IMR-90 (cell line): ENCODE measurements around the gene DLD. TPM values are rescaled to one million over a fixed set of nuclear protein-coding genes. Genes with fewer than 3 reads are reported as not detected.

Experiments used
- ATAC-seq: fragments of 200-7000 bp; cut with Tn5 transposase; 2 replicates; pipeline ENCODE4 v1.9.1; 2020; ENCODE audit warnings: low read depth, mild to moderate bottlenecking, moderate library complexity
- BruUV-seq: library from RNA; stranded (reverse); fragments of 400-500 nt; replicated peaks from 2 replicates; lab custom pipeline; 2021; lab: Mats Ljungman, UMichigan
- CTCF ChIA-PET: fragments of 300-600 bp; formaldehyde crosslinking; extraction: SDS; loops from one replicate; lab custom pipeline; 2021; ENCODE audit warnings: antibody characterized with exemption; lab: Yijun Ruan, JAX
- POLR2A ChIA-PET: fragments of 300-600 bp; sonication (Branson Sonifier 250); formaldehyde crosslinking; loops from one replicate; lab custom pipeline; 2022; ENCODE audit warnings: antibody characterized with exemption; ENCODE audit not compliant: unreplicated experiment; lab: Charles Lee
- DNase-seq: peaks from one replicate; pipeline ENCODE4 v3.0.0; 2013
- H2AFZ ChIP-seq: replicated peaks from 2 replicates; pipeline ENCODE3; 2013; ENCODE audit warnings: low read length, mild to moderate bottlenecking; ENCODE audit not compliant: poor library complexity
- H2AK5ac ChIP-seq: 2 replicates; pipeline ENCODE4 v1.6.1; 2013; ENCODE audit warnings: low read depth, low read length, inconsistent platforms
- H2AK9ac ChIP-seq: replicated peaks from 2 replicates; pipeline ENCODE3; 2013; ENCODE audit warnings: mild to moderate bottlenecking, low read depth, low read length, moderate library complexity; ENCODE audit not compliant: poor library complexity
- H2BK120ac ChIP-seq: 2 replicates; pipeline ENCODE4 v1.6.1; 2013; ENCODE audit warnings: low read depth, low read length, inconsistent platforms
- H2BK15ac ChIP-seq: 3 replicates; pipeline ENCODE4 v1.6.1; 2013; ENCODE audit warnings: low read depth, low read length, inconsistent platforms
- H2BK20ac ChIP-seq: 2 replicates; pipeline ENCODE4 v1.6.1; 2013; ENCODE audit warnings: low read depth, mild to moderate bottlenecking, inconsistent platforms, low read length, moderate library complexity
- H2BK5ac ChIP-seq: 2 replicates; pipeline ENCODE4 v1.6.1; 2013; ENCODE audit warnings: mild to moderate bottlenecking, low read depth, low read length, inconsistent platforms; ENCODE audit not compliant: poor library complexity, severe bottlenecking
- H3K14ac ChIP-seq: replicated peaks from 2 replicates; pipeline ENCODE4 v1.6.1; 2013; ENCODE audit warnings: low read depth, low read length, inconsistent platforms
- H3K18ac ChIP-seq: 2 replicates; pipeline ENCODE4 v1.6.1; 2013; ENCODE audit warnings: low read depth, low read length, control low read depth
- H3K23ac ChIP-seq: 2 replicates; pipeline ENCODE4 v1.6.1; 2013; ENCODE audit warnings: low read depth, low read length, inconsistent platforms
- H3K27ac ChIP-seq: 2 replicates; pipeline ENCODE4 v1.5.1; 2013; ENCODE audit warnings: mild to moderate bottlenecking, control low read depth, low read length; ENCODE audit not compliant: insufficient read depth
- H3K27me3 ChIP-seq: 2 replicates; pipeline ENCODE4 v1.6.1; 2013; ENCODE audit warnings: low read length; ENCODE audit not compliant: control insufficient read depth, insufficient read depth
- H3K36me3 ChIP-seq: 2 replicates; pipeline ENCODE4 v1.6.1; 2013; ENCODE audit warnings: low read length, mixed read lengths; ENCODE audit not compliant: control insufficient read depth, insufficient read depth
- H3K4ac ChIP-seq: 2 replicates; pipeline ENCODE4 v1.6.1; 2013; ENCODE audit warnings: low read depth, low read length, inconsistent platforms
- H3K4me1 ChIP-seq: 2 replicates; pipeline ENCODE4 v1.6.1; 2013; ENCODE audit warnings: low read length, mixed read lengths; ENCODE audit not compliant: control insufficient read depth, insufficient read depth
- H3K4me2 ChIP-seq: 2 replicates; pipeline ENCODE4 v1.6.1; 2013; ENCODE audit warnings: low read depth, mild to moderate bottlenecking, control low read depth, low read length, moderate library complexity
- H3K4me3 ChIP-seq: 2 replicates; pipeline ENCODE4 v1.5.1; 2013; ENCODE audit warnings: low read depth, mild to moderate bottlenecking, control low read depth, low read length, moderate library complexity; ENCODE audit not compliant: insufficient read depth
- H3K56ac ChIP-seq: 2 replicates; pipeline ENCODE4 v1.6.1; 2013; ENCODE audit warnings: low read length, inconsistent platforms; ENCODE audit not compliant: insufficient read depth; ENCODE audit errors: extremely low read depth
- H3K79me1 ChIP-seq, 2 experiments: 2 replicates each; pipeline ENCODE4 v1.6.1; 2013; ENCODE audit warnings: low read length in 2 of 2, inconsistent platforms in 1 of 2, low read depth in 1 of 2
- H3K9ac ChIP-seq: 2 replicates; pipeline ENCODE4 v1.6.1; 2013; ENCODE audit warnings: low read depth, low read length, control low read depth
- H3K9me1 ChIP-seq: 2 replicates; pipeline ENCODE4 v1.6.1; 2013; ENCODE audit warnings: low read length, inconsistent platforms; ENCODE audit not compliant: insufficient read depth
- H3K9me3 ChIP-seq: 2 replicates; pipeline ENCODE4 v1.6.1; 2013; ENCODE audit warnings: low read length; ENCODE audit not compliant: control insufficient read depth, insufficient read depth
- H4K20me1 ChIP-seq: 2 replicates; pipeline ENCODE4 v1.6.1; 2013; ENCODE audit warnings: low read length, inconsistent platforms; ENCODE audit not compliant: insufficient read depth
- H4K5ac ChIP-seq: 2 replicates; pipeline ENCODE4 v1.6.1; 2013; ENCODE audit warnings: mild to moderate bottlenecking, low read depth, low read length, control low read depth
- H4K8ac ChIP-seq, 2 experiments: 2 replicates each; pipeline ENCODE4 v1.6.1; 2013; ENCODE audit warnings: low read depth in 2 of 2, low read length in 2 of 2, control low read depth in 1 of 2, inconsistent platforms in 1 of 2
- H4K91ac ChIP-seq: 2 replicates; pipeline ENCODE4 v1.6.1; 2013; ENCODE audit warnings: low read depth, low read length, inconsistent platforms; ENCODE audit not compliant: insufficient read depth
- CEBPB ChIP-seq: IDR thresholded peaks from 2 replicates; pipeline ENCODE4 v1.6.1; 2012; ENCODE audit warnings: low read depth, low read length, improper control_type of control experiment
- MAFK ChIP-seq: IDR thresholded peaks from 2 replicates; pipeline ENCODE4 v1.6.1; 2012; ENCODE audit warnings: low read depth, low read length, improper control_type of control experiment
- MAZ ChIP-seq: IDR thresholded peaks from 2 replicates; pipeline ENCODE4 v1.6.1; 2012; ENCODE audit warnings: low read depth, mild to moderate bottlenecking, low read length, improper control_type of control experiment, moderate library complexity, borderline replicate concordance
- WGBS, 2 experiments: methylation state at CpG; one replicate each; pipeline versions ENCODE4 v1.1.5 to v1.1.7; 2013; ENCODE audit warnings: missing lambda C conversion rate in 2 of 2; ENCODE audit not compliant: insufficient read length in 1 of 2; ENCODE audit errors: extremely low coverage in 2 of 2; 5-methylcytosine and 5-hydroxymethylcytosine counted together
- dilution Hi-C: fragments of 300-500 bp; cut with HindIII; formaldehyde crosslinking; loops from one replicate; pipeline ENCODE4 v1.14.3; 2018; ENCODE audit warnings: low sequenced_read_pairs; ENCODE audit not compliant: unreplicated experiment
- in situ Hi-C: fragments of 300-500 bp; cut with MboI; formaldehyde crosslinking; loops from 3 replicates; pipeline ENCODE4 v1.14.3; 2019; ENCODE audit warnings: low sequenced_read_pairs, inconsistent platforms, mixed read lengths
- intact Hi-C: fragments of 100-400 bp; cut with micrococcal nuclease; formaldehyde crosslinking; loops from 2 replicates; pipeline ENCODE4 v1.10.0; 2022
- polyA plus RNA-seq, 3 experiments: library from polyadenylated mRNA; depleted of rRNA; stranded (reverse); fragments of >200 nt; gene quantifications; 2 replicates each; pipeline ENCODE4 v1.2.3, GENCODE V29; 2012; ENCODE audit warnings: low replicate concordance in 1 of 3
- total RNA-seq: library from RNA; depleted of rRNA; stranded (reverse); fragments of >200 nt; gene quantifications from 2 replicates; pipeline ENCODE4 v1.2.3, GENCODE V29; 2012
- TF ChIP-seq, protein P1 (sequence below): fragments of 150-350 bp; IDR thresholded peaks from 2 replicates; pipeline ENCODE4 v1.6.1; 2016; ENCODE audit warnings: low read depth, mild to moderate bottlenecking, low read length, moderate library complexity, borderline replicate concordance

Gene DLD
- total and polyA plus RNA-seq, 2 of the 4 experiments (the other 2 are of a cell fraction) = 121 to 361 TPM

DNA sequence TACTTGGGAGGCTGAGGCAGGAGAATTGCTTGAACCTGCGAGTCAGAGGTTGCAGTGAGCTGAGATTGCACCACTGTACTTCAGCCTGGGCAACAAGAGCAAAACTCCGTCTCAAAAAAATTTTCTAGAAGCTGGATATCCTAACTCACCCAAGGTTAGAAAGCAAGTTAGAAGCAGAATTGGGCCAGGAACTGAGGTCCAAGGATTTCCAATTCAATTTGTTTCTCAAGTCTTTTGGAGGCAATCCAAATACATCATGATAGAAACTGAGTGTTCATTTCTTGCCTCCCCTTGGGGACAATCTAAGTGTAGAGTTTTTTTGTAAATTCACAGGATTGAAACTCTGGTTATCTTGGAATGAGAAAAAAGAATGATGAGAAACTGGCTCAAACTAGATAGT, 66.5 kb downstream of the DLD start:
- H2BK20ac ChIP-seq = no peak overlapping the region
- no peak for ATAC-seq
- H3K36me3 ChIP-seq = peaks cover 65% of the 10 kb centered on the region
- H3K4ac ChIP-seq = no peak overlapping the region
- no peak for DNase-seq
- in situ Hi-C loops = no loop called here
- H4K8ac ChIP-seq = no peak overlapping the region
- intact Hi-C loops = no loop called here
- no peak overlapping the region for H2AK9ac ChIP-seq
- H2AFZ ChIP-seq = no peak overlapping the region
- no peak overlapping the region for H2BK15ac ChIP-seq
- H4K20me1 ChIP-seq = peaks cover 29% of the 10 kb centered on the region
- no peak overlapping the region for H4K5ac ChIP-seq
- no peak overlapping the region for H2AK5ac ChIP-seq
- H3K14ac ChIP-seq = no peak overlapping the region
- dilution Hi-C loops = no loop called here
- no peak overlapping the region for H2BK120ac ChIP-seq
- no peak overlapping the region for H3K56ac ChIP-seq
- peaks cover 20% of the 10 kb centered on the region for H3K9me1 ChIP-seq
- no peaks in the 10 kb centered on the region for H3K27me3 ChIP-seq
- no peak overlapping the region for H3K4me3 ChIP-seq
- no CpG with 5 or more reads among the region's 2 CpGs for WGBS, 2 experiments
- H3K18ac ChIP-seq = no peak overlapping the region
- ChIA-PET CTCF (no interaction called here), POLR2A (no interaction called here)
- H3K27ac ChIP-seq = no peak overlapping the region
- H3K9ac ChIP-seq = no peak overlapping the region
- H2BK5ac ChIP-seq = no peak overlapping the region
- H3K79me1 ChIP-seq = peaks cover 4 to 42% of the 10 kb centered on the region in 2 experiments; a peak in 3 of 4 replicates
- BruUV-seq = no TSS peak
- peaks cover 17% of the 10 kb centered on the region for H3K4me1 ChIP-seq
- H3K4me2 ChIP-seq = no peak overlapping the region
- H3K23ac ChIP-seq = no peak overlapping the region
- H4K91ac ChIP-seq = no peak overlapping the region
- H3K9me3 ChIP-seq = no peaks in the 10 kb centered on the region
- TF ChIP-seq CEBPB = no peak
- no peak for TF ChIP-seq MAZ
- TF ChIP-seq MAFK = no peak
- TF ChIP-seq, protein P1, sequence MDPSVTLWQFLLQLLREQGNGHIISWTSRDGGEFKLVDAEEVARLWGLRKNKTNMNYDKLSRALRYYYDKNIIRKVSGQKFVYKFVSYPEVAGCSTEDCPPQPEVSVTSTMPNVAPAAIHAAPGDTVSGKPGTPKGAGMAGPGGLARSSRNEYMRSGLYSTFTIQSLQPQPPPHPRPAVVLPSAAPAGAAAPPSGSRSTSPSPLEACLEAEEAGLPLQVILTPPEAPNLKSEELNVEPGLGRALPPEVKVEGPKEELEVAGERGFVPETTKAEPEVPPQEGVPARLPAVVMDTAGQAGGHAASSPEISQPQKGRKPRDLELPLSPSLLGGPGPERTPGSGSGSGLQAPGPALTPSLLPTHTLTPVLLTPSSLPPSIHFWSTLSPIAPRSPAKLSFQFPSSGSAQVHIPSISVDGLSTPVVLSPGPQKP = no peak
